Measurements from ENCODE around the gene AP1S1. TPM values are rescaled to one million over a fixed set of nuclear protein-coding genes. Genes with fewer than 3 reads are reported as not detected.
"Not testable (repeated sequence)": the region's sequence is repeated elsewhere in the genome, so short reads cannot be mapped to it uniquely, and the experiment has no call there.

The AP1S1 gene
- total and polyA plus RNA-seq, 2 donors (not counting 1 experiment from before 2014, with no cell fraction given): 10.3 to 16.3 TPM

GRCh38 chr7:101203740-101204738 is 49.8 kb downstream of the AP1S1 start:
- CTCF ChIA-PET: interaction anchor here (1.4 to 1.7 kb wide), 2 partner anchors 9 to 12 kb away, joined by 3 to 7 read pairs; no protein-coding TSS in a partner anchor
- H3K4me3 ChIP-seq (ENCODE audit: control extremely low read depth in 1 of 5, extremely low read depth in 1 of 5, insufficient read depth in 1 of 5, low read depth in 2 of 5, low read length in 4 of 5); H3K9me3 Mint-ChIP-seq (ENCODE audit: insufficient read depth); POLR2A ChIA-PET; H4K20me1 ChIP-seq (ENCODE audit: control insufficient read depth, insufficient read depth, low read length, poor library complexity, severe bottlenecking); H3K36me3 ChIP-seq (replicated peaks in 1 of 2; ENCODE audit: control extremely low read depth in 1 of 2, control insufficient read depth in 1 of 2, extremely low read depth in 1 of 2, insufficient read depth in 2 of 2, low read length in 1 of 2); H3K9ac ChIP-seq (ENCODE audit: low read length); H3K4me2 ChIP-seq (replicated peaks; ENCODE audit: low read depth, low read length, poor library complexity, severe bottlenecking); H3K27ac ChIP-seq (ENCODE audit: low read length in 2 of 2); H3K79me2 ChIP-seq (ENCODE audit: control insufficient read depth, insufficient read depth, low read length); H3K27ac Mint-ChIP-seq; DNase-seq; H2AFZ ChIP-seq (ENCODE audit: insufficient read depth, low read depth, low read length, poor library complexity, severe bottlenecking); intact Hi-C loops (cut with micrococcal nuclease); ATAC-seq (ENCODE audit: low read depth): not testable (repeated sequence)
- Mint-ChIP-seq H3K27me3 (peaks cover 22% of the 10 kb centered on the region), H3K4me1 (peaks cover 23% of the 10 kb centered on the region), H3K4me3 (peak overlapping the region; percentile 17)
- Histone ChIP-seq H3K27me3 (replicated peaks in 1 of 4; ENCODE audit: control extremely low read depth in 1 of 4, control insufficient read depth in 3 of 4, insufficient read depth in 4 of 4, low read length in 3 of 4) (peaks cover 0 to 32% (median 16%) of the 10 kb centered on the region in 4 experiments), H3K9me3 (ENCODE audit: control extremely low read depth in 1 of 3, control insufficient read depth in 2 of 3, insufficient read depth in 1 of 3, low read length in 2 of 3) (peaks cover 0 to 19% (median 0%) of the 10 kb centered on the region in 3 donors), H3K4me1 (ENCODE audit: control insufficient read depth in 2 of 2, insufficient read depth in 2 of 2, low read length in 2 of 2) (peaks cover 18 to 27% of the 10 kb centered on the region in 2 donors)
- 80% methylated on average over 18 of the region's 22 CpGs for WGBS (ENCODE audit: insufficient coverage)

GRCh38 chr7:101205901-101206664 is 51.8 kb downstream of the AP1S1 start:
- POLR2A ChIA-PET: no interaction called here
- H3K27me3 ChIP-seq (replicated peaks in 1 of 4; ENCODE audit: control extremely low read depth in 1 of 4, control insufficient read depth in 3 of 4, insufficient read depth in 4 of 4, low read length in 3 of 4): peaks cover 0 to 17% (median 8%) of the 10 kb centered on the region in 4 experiments
- no peak for DNase-seq
- Mint-ChIP-seq H3K27me3 (peaks cover 12% of the 10 kb centered on the region), H3K4me3 (no peak overlapping the region), H3K27ac (peak overlapping the region; percentile 22), H3K4me1 (peaks cover 21% of the 10 kb centered on the region), H3K9me3 (ENCODE audit: insufficient read depth) (no peaks in the 10 kb centered on the region)
- TF ChIP-seq EZH2 (IDR thresholded peaks at IDR 0.05; ENCODE audit: borderline replicate concordance, insufficient read depth, low read depth, low read length, poor library complexity, severe bottlenecking) (no peak), CTCF (IDR thresholded peaks at IDR 0.05) (no peak)
- H3K4me1 ChIP-seq (ENCODE audit: control insufficient read depth in 2 of 2, insufficient read depth in 2 of 2, low read length in 2 of 2): peaks cover 14 to 22% of the 10 kb centered on the region in 2 donors
- CTCF ChIA-PET: interaction anchor here (1.4 kb wide), 1 partner anchor 12 kb away, joined by 3 read pairs; no protein-coding TSS in a partner anchor
- H2AFZ ChIP-seq (ENCODE audit: insufficient read depth, low read depth, low read length, poor library complexity, severe bottlenecking): no peak overlapping the region
- intact Hi-C loops (cut with micrococcal nuclease): no loop called here
- H3K4me2 ChIP-seq (replicated peaks; ENCODE audit: low read depth, low read length, poor library complexity, severe bottlenecking): no peak overlapping the region
- H3K4me3 ChIP-seq (ENCODE audit: control extremely low read depth in 1 of 5, extremely low read depth in 1 of 5, insufficient read depth in 1 of 5, low read depth in 2 of 5, low read length in 4 of 5): no peak overlapping the region
- no peaks in the 10 kb centered on the region for H3K79me2 ChIP-seq (ENCODE audit: control insufficient read depth, insufficient read depth, low read length)
- H3K9me3 ChIP-seq (ENCODE audit: control extremely low read depth in 1 of 3, control insufficient read depth in 2 of 3, insufficient read depth in 1 of 3, low read length in 2 of 3): peaks cover 0 to 8% (median 0%) of the 10 kb centered on the region in 3 donors
- H3K36me3 ChIP-seq (replicated peaks in 1 of 2; ENCODE audit: control extremely low read depth in 1 of 2, control insufficient read depth in 1 of 2, extremely low read depth in 1 of 2, insufficient read depth in 2 of 2, low read length in 1 of 2): peaks cover 0 to 10% of the 10 kb centered on the region in 2 experiments
- no peak overlapping the region for H3K27ac ChIP-seq (ENCODE audit: low read length in 2 of 2)
- WGBS (ENCODE audit: insufficient coverage): 88% methylated on average over 28 of the region's 32 CpGs
- ATAC-seq (ENCODE audit: low read depth): no peak
- no peak overlapping the region for H3K9ac ChIP-seq (ENCODE audit: low read length)
- H4K20me1 ChIP-seq (ENCODE audit: control insufficient read depth, insufficient read depth, low read length, poor library complexity, severe bottlenecking): no peaks in the 10 kb centered on the region
